Measurements from ENCODE around the gene GRM7. TPM values are rescaled to one million over a fixed set of nuclear protein-coding genes. Genes with fewer than 3 reads are reported as not detected.

Gene GRM7
- total RNA-seq, 4 donors from 2014 or later: not detected

DNA sequence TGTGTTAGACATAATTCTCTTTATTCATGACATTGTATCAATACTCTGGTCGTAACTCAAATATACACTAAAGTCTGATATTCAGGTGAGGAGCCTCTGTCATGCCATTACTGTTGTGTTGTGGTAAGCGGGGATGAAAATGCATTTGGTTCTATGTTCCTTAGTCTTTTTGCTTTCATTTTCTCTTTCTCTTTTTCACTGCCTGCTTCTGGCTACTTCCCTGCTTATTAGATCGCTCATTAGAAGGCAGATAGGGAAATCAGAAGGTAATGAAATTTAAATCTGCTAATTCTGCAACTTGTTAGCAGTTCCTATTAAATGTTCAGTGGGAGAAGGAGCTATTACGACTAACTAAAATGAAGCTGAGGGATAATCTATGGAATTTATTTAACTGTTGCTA is 345.0 kb downstream of the GRM7 start:
- in situ Hi-C loops (cut with MboI; ENCODE audit: low sequenced_read_pairs in 4 of 4) (no loop called here), intact Hi-C loops (cut with DNase I; ENCODE audit: low total_unique reads) (no loop called here)
- H3K27ac ChIP-seq: no peak overlapping the region
- peak overlapping the region in 1 of 4 donors; percentile 17 for H3K4me3 ChIP-seq
- H3K9me3 ChIP-seq: no peaks in the 10 kb centered on the region
- no peaks in the 10 kb centered on the region for H3K27me3 ChIP-seq
- no peaks in the 10 kb centered on the region for H3K36me3 ChIP-seq
- no peak for DNase-seq
- no peak for ATAC-seq
- H3K4me1 ChIP-seq: no peaks in the 10 kb centered on the region
- no peak for TF ChIP-seq POLR2A (IDR thresholded peaks at IDR 0.05)
- TF ChIP-seq, protein P1, sequence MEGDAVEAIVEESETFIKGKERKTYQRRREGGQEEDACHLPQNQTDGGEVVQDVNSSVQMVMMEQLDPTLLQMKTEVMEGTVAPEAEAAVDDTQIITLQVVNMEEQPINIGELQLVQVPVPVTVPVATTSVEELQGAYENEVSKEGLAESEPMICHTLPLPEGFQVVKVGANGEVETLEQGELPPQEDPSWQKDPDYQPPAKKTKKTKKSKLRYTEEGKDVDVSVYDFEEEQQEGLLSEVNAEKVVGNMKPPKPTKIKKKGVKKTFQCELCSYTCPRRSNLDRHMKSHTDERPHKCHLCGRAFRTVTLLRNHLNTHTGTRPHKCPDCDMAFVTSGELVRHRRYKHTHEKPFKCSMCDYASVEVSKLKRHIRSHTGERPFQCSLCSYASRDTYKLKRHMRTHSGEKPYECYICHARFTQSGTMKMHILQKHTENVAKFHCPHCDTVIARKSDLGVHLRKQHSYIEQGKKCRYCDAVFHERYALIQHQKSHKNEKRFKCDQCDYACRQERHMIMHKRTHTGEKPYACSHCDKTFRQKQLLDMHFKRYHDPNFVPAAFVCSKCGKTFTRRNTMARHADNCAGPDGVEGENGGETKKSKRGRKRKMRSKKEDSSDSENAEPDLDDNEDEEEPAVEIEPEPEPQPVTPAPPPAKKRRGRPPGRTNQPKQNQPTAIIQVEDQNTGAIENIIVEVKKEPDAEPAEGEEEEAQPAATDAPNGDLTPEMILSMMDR (IDR thresholded peaks at IDR 0.05 in 4 of 5, conservative IDR thresholded peaks at IDR 0.05 in 1 of 5): no peak

DNA sequence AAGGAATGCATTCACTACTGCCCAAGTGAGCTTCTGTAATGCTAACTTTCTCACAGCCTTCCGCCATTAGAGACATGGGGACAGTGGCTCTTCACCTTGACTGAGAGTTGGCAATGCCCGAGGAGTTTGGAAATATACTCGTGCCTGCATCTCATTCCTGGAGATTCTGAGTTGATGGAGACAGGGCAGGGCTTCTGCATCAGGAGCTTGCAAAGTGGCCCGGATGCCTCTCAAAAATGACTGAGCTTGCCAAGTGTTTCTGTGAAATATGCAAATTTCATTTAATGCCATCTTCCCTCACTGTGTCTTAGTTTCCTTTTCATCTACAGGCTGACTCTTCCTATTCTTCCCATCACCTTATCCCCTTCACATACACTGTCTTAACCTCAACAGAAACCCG is 346.2 kb downstream of the GRM7 start:
- H3K9me3 ChIP-seq: no peaks in the 10 kb centered on the region
- ATAC-seq: no peak
- in situ Hi-C loops (cut with MboI; ENCODE audit: low sequenced_read_pairs in 4 of 4): no loop called here
- intact Hi-C loops (cut with DNase I; ENCODE audit: low total_unique reads): no loop called here
- DNase-seq: no peak
- no peaks in the 10 kb centered on the region for H3K36me3 ChIP-seq
- no peaks in the 10 kb centered on the region for H3K4me1 ChIP-seq
- no peak for TF ChIP-seq POLR2A (IDR thresholded peaks at IDR 0.05)
- TF ChIP-seq, protein P1 (IDR thresholded peaks at IDR 0.05 in 4 of 5, conservative IDR thresholded peaks at IDR 0.05 in 1 of 5): no peak
- no peak overlapping the region for H3K27ac ChIP-seq
- no peak overlapping the region for H3K4me3 ChIP-seq
- H3K27me3 ChIP-seq: no peaks in the 10 kb centered on the region

DNA sequence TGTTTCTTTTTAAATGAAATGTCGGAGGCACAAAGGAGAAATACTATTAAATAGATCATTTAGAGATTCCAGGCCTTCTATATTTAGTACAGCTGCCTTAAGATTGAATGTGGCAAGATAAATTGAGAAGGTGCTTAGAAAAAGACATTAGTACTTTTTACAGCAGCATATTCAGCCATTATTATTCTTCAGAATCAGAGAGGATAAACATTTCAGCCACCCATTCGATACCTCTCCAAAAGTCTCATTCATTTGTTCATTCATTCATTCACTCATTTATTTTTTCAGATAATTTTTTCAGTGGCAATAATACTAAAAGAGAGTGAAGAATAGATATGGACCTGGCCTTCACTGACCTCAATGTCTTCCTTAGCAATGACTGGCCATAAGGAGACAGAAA is 347.0 kb downstream of the GRM7 start:
- no peak overlapping the region for H3K27ac ChIP-seq
- in situ Hi-C loops (cut with MboI; ENCODE audit: low sequenced_read_pairs in 4 of 4): no loop called here
- DNase-seq: no peak

DNA sequence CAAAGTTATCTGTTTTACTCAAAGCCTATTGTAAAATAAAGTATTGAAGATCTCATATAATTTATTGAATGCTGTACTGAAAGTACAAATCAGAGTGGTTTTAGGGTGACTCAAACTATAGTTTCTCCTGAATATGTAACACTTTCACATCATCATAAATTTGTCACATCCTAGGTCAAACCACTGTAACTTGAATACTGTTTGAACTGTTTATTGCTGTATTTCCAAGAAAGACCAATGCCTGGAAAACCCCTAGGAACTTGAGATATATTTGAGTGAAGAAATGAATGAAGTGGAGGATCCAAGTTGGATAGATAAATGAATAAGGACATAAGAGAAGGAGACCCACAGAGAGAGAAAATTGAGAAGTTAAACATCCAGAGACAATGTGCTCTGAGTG is 348.2 kb downstream of the GRM7 start:
- Histone ChIP-seq H3K9me3 (no peaks in the 10 kb centered on the region), H3K27me3 (no peaks in the 10 kb centered on the region), H3K4me3 (no peak overlapping the region), H3K4me1 (no peaks in the 10 kb centered on the region), H3K36me3 (no peaks in the 10 kb centered on the region), H3K27ac (no peak overlapping the region)
- TF ChIP-seq, protein P1 (IDR thresholded peaks at IDR 0.05 in 4 of 5, conservative IDR thresholded peaks at IDR 0.05 in 1 of 5): no peak
- TF ChIP-seq POLR2A (IDR thresholded peaks at IDR 0.05): no peak
- in situ Hi-C loops (cut with MboI; ENCODE audit: low sequenced_read_pairs in 4 of 4): no loop called here
- DNase-seq (no peak), ATAC-seq (no peak)
- intact Hi-C loops (cut with DNase I; ENCODE audit: low total_unique reads): no loop called here

More for the DNA sequence above, 347.0 kb downstream of the GRM7 start:
- ATAC-seq: no peak
- no peaks in the 10 kb centered on the region for H3K9me3 ChIP-seq
- H3K4me3 ChIP-seq: no peak overlapping the region
- H3K27me3 ChIP-seq: no peaks in the 10 kb centered on the region
- no peak for TF ChIP-seq POLR2A (IDR thresholded peaks at IDR 0.05)
- TF ChIP-seq, protein P1 (IDR thresholded peaks at IDR 0.05 in 4 of 5, conservative IDR thresholded peaks at IDR 0.05 in 1 of 5): no peak
- intact Hi-C loops (cut with DNase I; ENCODE audit: low total_unique reads): no loop called here
- no peaks in the 10 kb centered on the region for H3K36me3 ChIP-seq
- no peaks in the 10 kb centered on the region for H3K4me1 ChIP-seq

DNA sequence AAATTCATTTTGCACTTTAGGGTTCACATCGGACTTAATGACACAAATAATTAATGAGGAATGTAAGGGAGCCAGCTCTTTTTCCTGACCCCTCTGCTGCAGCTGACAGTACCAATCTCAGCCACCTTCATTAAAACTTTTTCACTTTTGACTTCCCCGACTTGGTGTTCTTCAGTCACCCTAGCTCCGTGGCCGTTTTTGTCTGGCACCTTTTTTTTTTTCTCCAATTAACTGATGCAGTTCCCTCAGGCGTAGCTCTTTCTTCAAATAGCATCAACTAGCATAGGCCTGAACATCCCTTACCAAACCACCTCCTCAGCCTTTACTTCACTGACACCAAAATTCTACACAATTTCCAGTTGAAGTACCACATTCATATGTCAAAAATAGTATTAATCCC is 350.8 kb downstream of the GRM7 start:
- TF ChIP-seq, protein P1 (IDR thresholded peaks at IDR 0.05 in 4 of 5, conservative IDR thresholded peaks at IDR 0.05 in 1 of 5): no peak
- no peak for TF ChIP-seq POLR2A (IDR thresholded peaks at IDR 0.05)
- no peak overlapping the region for H3K27ac ChIP-seq
- H3K9me3 ChIP-seq: no peaks in the 10 kb centered on the region
- H3K36me3 ChIP-seq: no peaks in the 10 kb centered on the region
- H3K4me1 ChIP-seq: no peaks in the 10 kb centered on the region
- no peaks in the 10 kb centered on the region for H3K27me3 ChIP-seq
- in situ Hi-C loops (cut with MboI; ENCODE audit: low sequenced_read_pairs in 4 of 4) (no loop called here), intact Hi-C loops (cut with DNase I; ENCODE audit: low total_unique reads) (no loop called here)
- H3K4me3 ChIP-seq: no peak overlapping the region
- DNase-seq: no peak
- no peak for ATAC-seq

Measured in gastrocnemius medialis (tissue), 4 donors.